22Rv1 (cell line): ENCODE data around the gene ALLC.

Experiments
- CTCF ChIP-seq: fragments of 450-650 bp; IDR thresholded peaks from 2 replicates; pipeline ENCODE4 v1.5.1; 2017; ENCODE audit warnings: mild to moderate bottlenecking
- ZFX ChIP-seq: fragments of 450-650 bp; IDR thresholded peaks from 2 replicates; pipeline ENCODE4 v1.6.1; 2017; ENCODE audit warnings: antibody characterized with exemption, borderline replicate concordance

GRCh38 chr2:3712424-3712823, 54.4 kb downstream of the ALLC start:
- TF ChIP-seq CTCF: no peak
- no peak for TF ChIP-seq ZFX
